22Rv1 (cell line): ENCODE data around the gene ADAMTSL2.

Source experiments
- H3K27ac ChIP-seq: fragments of 450-650 bp; 2 replicates; pipeline ENCODE4 v1.5.1; 2017
- ZFX ChIP-seq: fragments of 450-650 bp; IDR thresholded peaks from 2 replicates; pipeline ENCODE4 v1.6.1; 2017; ENCODE audit warnings: antibody characterized with exemption, borderline replicate concordance
- TF ChIP-seq, protein P1 (sequence below): fragments of 450-650 bp; IDR thresholded peaks from 2 replicates; pipeline ENCODE4 v1.5.1; 2017; ENCODE audit warnings: mild to moderate bottlenecking

ADAMTSL2 gene

DNA sequence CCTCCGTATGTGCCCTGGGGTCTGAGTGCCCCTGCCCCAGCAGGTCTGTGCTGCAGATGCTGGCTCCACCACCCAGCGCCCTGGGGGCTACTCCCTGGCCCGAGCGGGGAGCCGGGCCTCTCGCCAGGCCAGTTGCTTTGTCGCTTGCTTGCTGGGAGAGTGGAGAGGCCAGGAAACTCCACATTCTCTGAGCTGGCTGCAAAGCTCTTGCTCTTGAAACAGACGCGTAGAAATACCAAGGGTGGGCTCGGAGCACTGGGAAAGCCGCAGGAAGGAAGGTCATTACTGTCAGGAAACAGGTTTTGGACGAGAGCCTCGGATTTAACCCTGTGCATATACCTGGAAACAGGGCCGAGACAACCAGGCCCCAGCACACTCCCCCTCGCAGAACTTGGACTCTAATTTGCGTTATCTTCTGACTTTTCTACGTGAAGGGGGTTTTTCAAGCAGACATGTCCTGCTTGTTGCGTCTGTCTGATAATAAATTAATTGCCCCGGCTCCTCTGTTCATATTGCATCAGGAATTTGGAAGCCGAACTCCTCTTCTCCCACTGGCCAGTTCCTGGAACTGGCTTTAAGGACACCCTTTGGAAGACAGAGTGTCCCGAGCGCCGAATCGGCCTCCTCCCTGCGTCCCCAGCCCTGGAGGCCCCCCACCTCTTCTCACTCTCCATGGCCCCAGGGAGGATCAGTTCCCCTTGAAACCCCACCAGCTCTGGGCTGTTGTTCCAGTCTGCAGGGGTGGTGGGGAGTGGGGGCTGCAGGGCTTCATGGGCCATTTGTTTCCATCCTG lies 11.2 kb downstream of the ADAMTSL2 start:
- H3K27ac ChIP-seq = no peak overlapping the region
- TF ChIP-seq, protein P1, sequence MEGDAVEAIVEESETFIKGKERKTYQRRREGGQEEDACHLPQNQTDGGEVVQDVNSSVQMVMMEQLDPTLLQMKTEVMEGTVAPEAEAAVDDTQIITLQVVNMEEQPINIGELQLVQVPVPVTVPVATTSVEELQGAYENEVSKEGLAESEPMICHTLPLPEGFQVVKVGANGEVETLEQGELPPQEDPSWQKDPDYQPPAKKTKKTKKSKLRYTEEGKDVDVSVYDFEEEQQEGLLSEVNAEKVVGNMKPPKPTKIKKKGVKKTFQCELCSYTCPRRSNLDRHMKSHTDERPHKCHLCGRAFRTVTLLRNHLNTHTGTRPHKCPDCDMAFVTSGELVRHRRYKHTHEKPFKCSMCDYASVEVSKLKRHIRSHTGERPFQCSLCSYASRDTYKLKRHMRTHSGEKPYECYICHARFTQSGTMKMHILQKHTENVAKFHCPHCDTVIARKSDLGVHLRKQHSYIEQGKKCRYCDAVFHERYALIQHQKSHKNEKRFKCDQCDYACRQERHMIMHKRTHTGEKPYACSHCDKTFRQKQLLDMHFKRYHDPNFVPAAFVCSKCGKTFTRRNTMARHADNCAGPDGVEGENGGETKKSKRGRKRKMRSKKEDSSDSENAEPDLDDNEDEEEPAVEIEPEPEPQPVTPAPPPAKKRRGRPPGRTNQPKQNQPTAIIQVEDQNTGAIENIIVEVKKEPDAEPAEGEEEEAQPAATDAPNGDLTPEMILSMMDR = no peak
- no peak for TF ChIP-seq ZFX

DNA sequence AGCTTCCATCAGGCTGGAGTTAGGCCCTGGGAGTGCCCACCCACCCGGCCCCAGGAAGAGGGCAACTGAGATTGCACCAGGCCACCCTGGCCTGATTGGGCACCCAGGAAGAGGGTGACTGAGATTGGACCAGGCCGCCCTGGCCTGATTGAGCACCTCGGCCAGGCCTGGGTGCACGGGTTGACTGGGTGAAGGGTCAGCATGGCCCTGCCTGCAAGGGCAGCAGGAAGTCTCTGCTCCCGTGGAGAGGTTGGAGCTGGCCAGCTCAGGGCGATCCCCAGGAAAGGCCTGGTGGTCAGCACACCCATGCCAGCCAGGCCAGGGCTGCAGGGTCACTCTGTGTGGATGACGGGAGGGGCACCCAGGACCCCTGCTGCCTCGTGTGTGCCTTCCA lies 11.8 kb downstream of the ADAMTSL2 start:
- TF ChIP-seq ZFX = no peak
- TF ChIP-seq, protein P1 = no peak
- no peak overlapping the region for H3K27ac ChIP-seq

DNA sequence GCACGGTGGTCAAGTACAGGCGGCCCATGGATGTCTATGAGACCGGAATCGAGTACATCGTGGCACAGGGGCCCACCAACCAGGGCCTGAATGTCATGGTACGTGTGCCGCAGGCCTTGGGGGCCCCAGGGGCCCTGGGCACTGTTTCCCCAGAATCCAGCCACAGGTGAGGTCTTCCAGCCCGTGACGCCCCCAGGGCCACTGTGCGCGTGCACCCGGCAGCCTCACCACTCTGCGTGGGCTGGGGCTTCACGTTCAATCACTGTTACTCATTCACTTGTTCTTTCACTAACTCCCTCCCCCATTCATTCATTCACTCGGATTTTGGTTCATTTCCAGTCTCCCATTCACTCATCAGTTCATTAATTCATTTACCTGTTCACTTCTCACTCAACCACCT lies 12.6 kb downstream of the ADAMTSL2 start:
- TF ChIP-seq, protein P1 = no peak
- no peak for TF ChIP-seq ZFX

DNA sequence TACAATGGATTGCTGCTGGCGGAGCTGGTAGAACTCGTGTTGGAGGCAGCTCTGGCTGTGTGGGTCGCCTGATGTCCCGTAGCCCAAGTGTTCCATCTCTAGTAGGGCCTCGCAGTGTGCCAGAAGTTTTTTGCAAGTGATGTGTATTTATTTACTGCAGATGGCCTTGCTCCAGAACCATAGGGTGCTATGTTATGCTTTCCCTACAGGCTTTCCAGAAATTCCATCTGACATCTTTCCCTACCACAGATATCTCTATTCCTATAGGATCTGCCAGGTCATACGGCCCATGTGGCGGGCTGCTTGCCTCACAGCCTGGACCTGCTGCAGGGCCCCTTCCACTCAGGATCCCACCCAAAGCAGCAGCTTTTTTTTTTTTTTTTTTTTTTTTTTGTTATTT lies 16.9 kb downstream of the ADAMTSL2 start:
- H3K27ac ChIP-seq = no peak overlapping the region
- no peak for TF ChIP-seq ZFX
- TF ChIP-seq, protein P1 = no peak

More for the DNA sequence above, 12.6 kb downstream of the ADAMTSL2 start:
- no peak overlapping the region for H3K27ac ChIP-seq

DNA sequence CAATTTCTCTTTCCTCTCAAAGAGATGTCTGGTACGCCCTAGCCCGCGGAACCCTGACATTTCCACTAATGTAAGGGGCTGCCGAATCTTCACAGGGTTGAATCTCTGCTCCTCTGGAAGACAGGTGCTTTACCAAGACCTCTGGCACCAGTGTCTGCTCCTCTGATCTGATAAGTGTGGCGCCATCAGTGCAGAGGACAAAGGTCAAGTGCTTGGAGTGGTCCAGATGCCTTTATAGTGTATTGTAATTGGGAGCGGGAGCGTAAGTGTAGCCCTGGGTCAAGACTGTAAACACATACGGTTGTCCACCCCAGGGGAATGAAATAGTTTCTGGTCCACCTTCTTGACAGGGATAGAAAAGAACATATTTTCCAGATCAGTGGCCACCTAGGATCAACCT lies 17.7 kb downstream of the ADAMTSL2 start:
- TF ChIP-seq, protein P1 = no peak
- no peak for TF ChIP-seq ZFX
- H3K27ac ChIP-seq = no peak overlapping the region

DNA sequence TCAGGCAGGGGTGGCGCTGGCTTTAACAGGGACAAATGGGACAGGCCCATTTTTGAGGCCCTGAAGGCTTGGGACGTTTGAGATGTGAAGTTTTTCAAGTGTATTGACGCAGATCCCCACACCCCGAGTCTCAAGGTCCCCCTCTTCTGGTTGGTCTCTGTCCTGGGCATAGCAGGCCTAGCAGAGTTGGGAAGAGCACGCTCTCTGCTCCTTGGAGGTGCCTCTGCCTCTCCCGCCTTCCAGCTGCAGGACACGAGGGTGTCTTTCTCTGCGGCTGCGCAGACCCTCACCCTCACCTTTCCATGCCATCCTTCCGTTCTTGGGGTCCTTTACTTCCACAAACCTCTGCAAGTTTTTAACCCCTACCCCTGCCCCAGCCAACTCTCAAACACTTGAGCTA lies 18.6 kb downstream of the ADAMTSL2 start:
- no peak overlapping the region for H3K27ac ChIP-seq
- TF ChIP-seq, protein P1 = no peak
- TF ChIP-seq ZFX = no peak

DNA sequence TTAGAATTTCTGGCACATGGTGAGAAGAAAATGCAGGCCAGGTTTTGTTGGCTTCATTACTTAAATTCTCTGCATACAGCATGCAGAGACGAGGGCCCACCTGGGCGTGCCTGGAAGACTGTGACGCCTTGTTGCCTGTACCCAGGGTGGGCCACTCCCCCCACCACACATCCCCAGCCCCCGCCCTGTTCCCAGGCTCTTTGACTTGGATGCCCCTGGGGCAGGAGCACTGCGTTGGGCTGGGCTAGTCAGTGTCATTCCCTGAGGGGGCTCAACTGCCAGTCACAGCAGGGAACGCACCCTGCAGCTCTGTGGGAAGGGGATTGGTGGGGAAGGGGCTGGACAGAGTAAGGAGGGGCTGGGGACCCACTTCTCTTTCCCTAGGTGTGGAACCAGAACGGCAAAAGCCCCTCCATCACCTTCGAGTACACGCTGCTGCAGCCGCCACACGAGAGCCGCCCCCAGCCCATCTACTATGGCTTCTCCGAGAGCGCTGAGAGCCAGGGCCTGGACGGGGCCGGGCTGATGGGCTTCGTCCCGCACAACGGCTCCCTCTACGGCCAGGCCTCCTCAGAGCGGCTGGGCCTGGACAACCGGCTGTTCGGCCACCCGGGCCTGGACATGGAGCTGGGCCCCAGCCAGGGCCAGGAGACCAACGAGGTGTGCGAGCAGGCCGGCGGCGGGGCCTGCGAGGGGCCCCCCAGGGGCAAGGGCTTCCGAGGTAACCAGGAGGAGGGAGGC lies 19.6 kb downstream of the ADAMTSL2 start:
- TF ChIP-seq ZFX = no peak
- TF ChIP-seq, protein P1 = no peak
- no peak overlapping the region for H3K27ac ChIP-seq
